ENCODE measurements around the gene TMEM263.
"Not testable (repeated sequence)": the region's sequence is repeated elsewhere in the genome, so short reads cannot be mapped to it uniquely, and the experiment has no call there.

DNA sequence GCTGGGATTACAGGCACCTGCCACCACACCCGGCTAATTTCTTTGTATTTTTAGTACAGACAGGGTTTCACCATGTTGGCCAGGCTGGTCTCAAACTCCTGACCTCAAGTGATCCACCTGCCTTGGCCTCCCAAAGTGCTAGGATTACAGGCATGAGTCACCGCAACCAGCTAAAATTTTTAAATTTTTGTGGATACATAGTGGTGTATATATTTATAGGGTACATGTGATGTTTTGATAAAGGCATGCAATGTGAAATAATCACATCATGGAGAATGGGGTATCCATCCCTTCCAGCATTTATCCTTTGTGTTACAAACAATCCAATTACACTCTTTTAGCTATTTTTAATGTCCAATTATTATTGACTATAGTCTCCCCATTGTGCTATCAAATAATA lies 33.7 kb upstream of the TMEM263 start:
- TF ChIP-seq POLR2A (IDR thresholded peaks at IDR 0.05; ENCODE audit: low read depth, low read length); POLR2AphosphoS5 (IDR thresholded peaks at IDR 0.05; ENCODE audit: low read depth, low read length); TAF1 (IDR thresholded peaks at IDR 0.05; ENCODE audit: borderline replicate concordance, low read depth, low read length): not testable (repeated sequence)
